PC-3 (cell line): ENCODE data around the gene STRN. TPM values are rescaled to one million over a fixed set of nuclear protein-coding genes. Genes with fewer than 3 reads are reported as not detected.

ENCODE experiments used
- total RNA-seq: library from RNA; depleted of rRNA; stranded (reverse); fragments of >200 nt; gene quantifications from 2 replicates; pipeline ENCODE4 v1.2.3, GENCODE V29; 2014; rRNA removed

STRN gene
- total RNA-seq, 1 experiment from 2014 or later: 12.9 TPM

Other genes starting within 250 kb of the STRN start
- gene HEATR5B, start 117.8 kb upstream of the STRN start, total RNA-seq: 10.0 and 13.0 TPM in 2 replicates
- gene GPATCH11, start 118.0 kb upstream of the STRN start, total RNA-seq: 4.5 and 5.2 TPM in 2 replicates
- gene EIF2AK2, start 190.4 kb upstream of the STRN start, total RNA-seq: 29.3 and 30.9 TPM in 2 replicates
- gene SULT6B1, start 222.1 kb upstream of the STRN start, total RNA-seq: not detected in 2 replicates
- gene CEBPZOS, start 230.0 kb upstream of the STRN start, total RNA-seq: 30.8 and 43.8 TPM in 2 replicates